Measurements from ENCODE around the gene HHATL. TPM values are rescaled to one million over a fixed set of nuclear protein-coding genes. Genes with fewer than 3 reads are reported as not detected.

Gene HHATL
- total RNA-seq, 1 experiment from 2014 or later, result 0.92 TPM

DNA sequence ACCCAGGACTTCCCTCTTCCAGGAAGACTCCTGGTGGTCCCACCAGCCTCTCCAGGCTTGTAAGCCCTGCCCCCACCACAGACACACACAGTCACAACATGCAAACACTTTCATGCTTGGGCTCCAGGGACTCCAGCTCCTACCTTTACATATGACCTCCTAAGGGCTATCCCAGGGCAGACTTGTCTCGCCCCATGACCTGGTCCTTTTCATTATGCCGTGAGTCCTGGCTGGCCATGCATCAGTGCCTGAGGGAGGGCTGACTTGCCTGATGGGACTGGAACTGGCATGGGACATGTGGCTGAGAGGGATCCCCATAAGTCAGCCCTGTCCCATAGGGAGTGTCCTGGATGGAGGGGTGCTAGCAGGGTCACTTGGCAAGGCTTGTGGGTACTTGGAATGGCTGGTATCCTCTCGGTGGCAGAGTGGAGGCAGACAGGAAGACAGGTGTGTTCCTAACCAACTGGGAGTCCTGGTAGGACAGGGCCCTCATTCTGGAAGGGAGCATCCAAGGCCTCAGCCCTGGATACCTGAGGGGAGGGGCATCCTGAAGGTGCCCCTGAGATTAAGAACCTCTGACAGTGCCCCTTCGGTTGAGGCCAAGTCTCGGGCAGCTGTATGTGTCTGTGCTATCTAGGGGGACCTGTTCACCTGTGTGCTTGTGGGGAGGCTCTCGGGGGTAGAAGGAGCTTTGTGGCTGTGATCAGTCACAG, 540 bp upstream of the HHATL start:
- DNase-seq (ENCODE audit: low spot score) (no peak), ATAC-seq (no peak)
- TF ChIP-seq, protein P1, sequence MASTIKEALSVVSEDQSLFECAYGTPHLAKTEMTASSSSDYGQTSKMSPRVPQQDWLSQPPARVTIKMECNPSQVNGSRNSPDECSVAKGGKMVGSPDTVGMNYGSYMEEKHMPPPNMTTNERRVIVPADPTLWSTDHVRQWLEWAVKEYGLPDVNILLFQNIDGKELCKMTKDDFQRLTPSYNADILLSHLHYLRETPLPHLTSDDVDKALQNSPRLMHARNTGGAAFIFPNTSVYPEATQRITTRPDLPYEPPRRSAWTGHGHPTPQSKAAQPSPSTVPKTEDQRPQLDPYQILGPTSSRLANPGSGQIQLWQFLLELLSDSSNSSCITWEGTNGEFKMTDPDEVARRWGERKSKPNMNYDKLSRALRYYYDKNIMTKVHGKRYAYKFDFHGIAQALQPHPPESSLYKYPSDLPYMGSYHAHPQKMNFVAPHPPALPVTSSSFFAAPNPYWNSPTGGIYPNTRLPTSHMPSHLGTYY (CRISPR knock-in tag; IDR thresholded peaks at IDR 0.05), result no peak
- TF ChIP-seq, protein P2, sequence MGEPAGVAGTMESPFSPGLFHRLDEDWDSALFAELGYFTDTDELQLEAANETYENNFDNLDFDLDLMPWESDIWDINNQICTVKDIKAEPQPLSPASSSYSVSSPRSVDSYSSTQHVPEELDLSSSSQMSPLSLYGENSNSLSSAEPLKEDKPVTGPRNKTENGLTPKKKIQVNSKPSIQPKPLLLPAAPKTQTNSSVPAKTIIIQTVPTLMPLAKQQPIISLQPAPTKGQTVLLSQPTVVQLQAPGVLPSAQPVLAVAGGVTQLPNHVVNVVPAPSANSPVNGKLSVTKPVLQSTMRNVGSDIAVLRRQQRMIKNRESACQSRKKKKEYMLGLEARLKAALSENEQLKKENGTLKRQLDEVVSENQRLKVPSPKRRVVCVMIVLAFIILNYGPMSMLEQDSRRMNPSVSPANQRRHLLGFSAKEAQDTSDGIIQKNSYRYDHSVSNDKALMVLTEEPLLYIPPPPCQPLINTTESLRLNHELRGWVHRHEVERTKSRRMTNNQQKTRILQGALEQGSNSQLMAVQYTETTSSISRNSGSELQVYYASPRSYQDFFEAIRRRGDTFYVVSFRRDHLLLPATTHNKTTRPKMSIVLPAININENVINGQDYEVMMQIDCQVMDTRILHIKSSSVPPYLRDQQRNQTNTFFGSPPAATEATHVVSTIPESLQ (CRISPR knock-in tag; IDR thresholded peaks at IDR 0.05), result no peak
- TF ChIP-seq CREB1 (CRISPR knock-in tag; IDR thresholded peaks at IDR 0.05), result no peak
- TF ChIP-seq, protein P3, sequence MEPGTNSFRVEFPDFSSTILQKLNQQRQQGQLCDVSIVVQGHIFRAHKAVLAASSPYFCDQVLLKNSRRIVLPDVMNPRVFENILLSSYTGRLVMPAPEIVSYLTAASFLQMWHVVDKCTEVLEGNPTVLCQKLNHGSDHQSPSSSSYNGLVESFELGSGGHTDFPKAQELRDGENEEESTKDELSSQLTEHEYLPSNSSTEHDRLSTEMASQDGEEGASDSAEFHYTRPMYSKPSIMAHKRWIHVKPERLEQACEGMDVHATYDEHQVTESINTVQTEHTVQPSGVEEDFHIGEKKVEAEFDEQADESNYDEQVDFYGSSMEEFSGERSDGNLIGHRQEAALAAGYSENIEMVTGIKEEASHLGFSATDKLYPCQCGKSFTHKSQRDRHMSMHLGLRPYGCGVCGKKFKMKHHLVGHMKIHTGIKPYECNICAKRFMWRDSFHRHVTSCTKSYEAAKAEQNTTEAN (CRISPR knock-in tag; IDR thresholded peaks at IDR 0.05), result no peak
- TF ChIP-seq ELF4 (CRISPR knock-in tag; IDR thresholded peaks at IDR 0.05; ENCODE audit: low read depth), result no peak
- TF ChIP-seq, protein P4, sequence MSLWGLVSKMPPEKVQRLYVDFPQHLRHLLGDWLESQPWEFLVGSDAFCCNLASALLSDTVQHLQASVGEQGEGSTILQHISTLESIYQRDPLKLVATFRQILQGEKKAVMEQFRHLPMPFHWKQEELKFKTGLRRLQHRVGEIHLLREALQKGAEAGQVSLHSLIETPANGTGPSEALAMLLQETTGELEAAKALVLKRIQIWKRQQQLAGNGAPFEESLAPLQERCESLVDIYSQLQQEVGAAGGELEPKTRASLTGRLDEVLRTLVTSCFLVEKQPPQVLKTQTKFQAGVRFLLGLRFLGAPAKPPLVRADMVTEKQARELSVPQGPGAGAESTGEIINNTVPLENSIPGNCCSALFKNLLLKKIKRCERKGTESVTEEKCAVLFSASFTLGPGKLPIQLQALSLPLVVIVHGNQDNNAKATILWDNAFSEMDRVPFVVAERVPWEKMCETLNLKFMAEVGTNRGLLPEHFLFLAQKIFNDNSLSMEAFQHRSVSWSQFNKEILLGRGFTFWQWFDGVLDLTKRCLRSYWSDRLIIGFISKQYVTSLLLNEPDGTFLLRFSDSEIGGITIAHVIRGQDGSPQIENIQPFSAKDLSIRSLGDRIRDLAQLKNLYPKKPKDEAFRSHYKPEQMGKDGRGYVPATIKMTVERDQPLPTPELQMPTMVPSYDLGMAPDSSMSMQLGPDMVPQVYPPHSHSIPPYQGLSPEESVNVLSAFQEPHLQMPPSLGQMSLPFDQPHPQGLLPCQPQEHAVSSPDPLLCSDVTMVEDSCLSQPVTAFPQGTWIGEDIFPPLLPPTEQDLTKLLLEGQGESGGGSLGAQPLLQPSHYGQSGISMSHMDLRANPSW (CRISPR knock-in tag; conservative IDR thresholded peaks at IDR 0.05; ENCODE audit: low read depth), result no peak
- TF ChIP-seq ZNF423 (CRISPR knock-in tag; IDR thresholded peaks at IDR 0.05), result no peak
- TF ChIP-seq, protein P5, sequence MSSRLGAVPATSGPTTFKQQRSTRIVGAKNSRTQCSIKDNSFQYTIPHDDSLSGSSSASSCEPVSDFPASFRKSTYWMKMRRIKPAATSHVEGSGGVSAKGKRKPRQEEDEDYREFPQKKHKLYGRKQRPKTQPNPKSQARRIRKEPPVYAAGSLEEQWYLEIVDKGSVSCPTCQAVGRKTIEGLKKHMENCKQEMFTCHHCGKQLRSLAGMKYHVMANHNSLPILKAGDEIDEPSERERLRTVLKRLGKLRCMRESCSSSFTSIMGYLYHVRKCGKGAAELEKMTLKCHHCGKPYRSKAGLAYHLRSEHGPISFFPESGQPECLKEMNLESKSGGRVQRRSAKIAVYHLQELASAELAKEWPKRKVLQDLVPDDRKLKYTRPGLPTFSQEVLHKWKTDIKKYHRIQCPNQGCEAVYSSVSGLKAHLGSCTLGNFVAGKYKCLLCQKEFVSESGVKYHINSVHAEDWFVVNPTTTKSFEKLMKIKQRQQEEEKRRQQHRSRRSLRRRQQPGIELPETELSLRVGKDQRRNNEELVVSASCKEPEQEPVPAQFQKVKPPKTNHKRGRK (CRISPR knock-in tag; IDR thresholded peaks at IDR 0.05; ENCODE audit: borderline replicate concordance), result no peak
- TF ChIP-seq, protein P6, sequence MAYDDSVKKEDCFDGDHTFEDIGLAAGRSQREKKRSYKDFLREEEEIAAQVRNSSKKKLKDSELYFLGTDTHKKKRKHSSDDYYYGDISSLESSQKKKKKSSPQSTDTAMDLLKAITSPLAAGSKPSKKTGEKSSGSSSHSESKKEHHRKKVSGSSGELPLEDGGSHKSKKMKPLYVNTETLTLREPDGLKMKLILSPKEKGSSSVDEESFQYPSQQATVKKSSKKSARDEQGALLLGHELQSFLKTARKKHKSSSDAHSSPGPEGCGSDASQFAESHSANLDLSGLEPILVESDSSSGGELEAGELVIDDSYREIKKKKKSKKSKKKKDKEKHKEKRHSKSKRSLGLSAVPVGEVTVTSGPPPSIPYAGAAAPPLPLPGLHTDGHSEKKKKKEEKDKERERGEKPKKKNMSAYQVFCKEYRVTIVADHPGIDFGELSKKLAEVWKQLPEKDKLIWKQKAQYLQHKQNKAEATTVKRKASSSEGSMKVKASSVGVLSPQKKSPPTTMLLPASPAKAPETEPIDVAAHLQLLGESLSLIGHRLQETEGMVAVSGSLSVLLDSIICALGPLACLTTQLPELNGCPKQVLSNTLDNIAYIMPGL (CRISPR knock-in tag; IDR thresholded peaks at IDR 0.05), result no peak
- no peak for TF ChIP-seq ATF1 (CRISPR knock-in tag; IDR thresholded peaks at IDR 0.05)
- no peak for TF ChIP-seq JAZF1 (CRISPR knock-in tag; IDR thresholded peaks at IDR 0.05)
- no peak for TF ChIP-seq ZNF121 (CRISPR knock-in tag; IDR thresholded peaks at IDR 0.05)
- ChIA-PET POLR2A (no interaction called here), CTCF (interaction anchor here (0.8 to 2.5 kb wide), 6 partner anchors 8 to 167 kb away, joined by 3 to 13 read pairs (median 4); no protein-coding TSS in a partner anchor)
- Mint-ChIP-seq H3K4me3 (no peak overlapping the region), H3K4me1 (peaks cover 8% of the 10 kb centered on the region), H3K9me3 (no peaks in the 10 kb centered on the region), H3K36me3 (no peaks in the 10 kb centered on the region), H3K27ac (no peak overlapping the region), H3K27me3 (ENCODE audit: low read depth) (no peaks in the 10 kb centered on the region)
